Naive B cell (primary cell): Measurements from ENCODE around the gene NBEAL2. TPM values are rescaled to one million over a fixed set of nuclear protein-coding genes. Genes with fewer than 3 reads are reported as not detected.

ENCODE experiments used
- ATAC-seq, 2 donors: fragments of 150-1000 bp; cut with Tn5 transposase; 2 replicates each; pipeline ENCODE4 v1.10.0; 2021; ENCODE audit warnings: low read depth in 2 of 2, mild to moderate bottlenecking in 2 of 2, moderate library complexity in 2 of 2
- DNase-seq: peaks from one replicate; pipeline ENCODE4 v3.0.0; 2022
- H3K27ac Mint-ChIP-seq, 6 donors: one replicate each; pipeline ENCODE4 v1.8.0; 2020 to 2022; ENCODE audit warnings: mild to moderate bottlenecking in 6 of 6, mixed read lengths in 6 of 6, moderate library complexity in 5 of 6, inconsistent platforms in 2 of 6
- H3K27me3 Mint-ChIP-seq, 3 donors: one replicate each; pipeline ENCODE4 v1.8.0; 2021 to 2022; ENCODE audit warnings: mixed read lengths in 3 of 3, mild to moderate bottlenecking in 1 of 3
- H3K36me3 Mint-ChIP-seq, 2 donors: one replicate each; pipeline ENCODE4 v1.8.0; 2020 to 2022; ENCODE audit warnings: mixed read lengths in 2 of 2, inconsistent platforms in 1 of 2, mild to moderate bottlenecking in 1 of 2
- H3K4me1 Mint-ChIP-seq, 3 donors: one replicate each; pipeline ENCODE4 v1.8.0; 2020 to 2022; ENCODE audit warnings: mixed read lengths in 3 of 3, inconsistent platforms in 1 of 3, mild to moderate bottlenecking in 1 of 3, moderate library complexity in 1 of 3
- H3K4me3 Mint-ChIP-seq, 8 donors: one replicate each; pipeline ENCODE4 v1.8.0; 2020 to 2022; ENCODE audit warnings: mild to moderate bottlenecking in 8 of 8, mixed read lengths in 8 of 8, moderate library complexity in 8 of 8, inconsistent platforms in 2 of 8
- H3K9me3 Mint-ChIP-seq, 7 donors: one replicate each; pipeline ENCODE4 v1.8.0; 2020 to 2022; ENCODE audit warnings: mixed read lengths in 7 of 7, mild to moderate bottlenecking in 5 of 7, inconsistent platforms in 2 of 7, moderate library complexity in 1 of 7
- polyA plus RNA-seq, 6 donors: library from polyadenylated mRNA; unstranded; fragments of 300-500 nt; fragmentation: Illumina TruSeq; gene quantifications; one replicate each; pipeline ENCODE4 v1.2.3, GENCODE V29; 2021; ENCODE audit warnings: low read depth in 6 of 6

Gene NBEAL2
- polyA plus RNA-seq, 6 donors from 2014 or later, result 0.34 to 2.2 (median 1.5) TPM; not detected in 1

- Mint-ChIP-seq H3K4me3 (no peak overlapping the region), H3K4me1 (peaks cover 9 to 23% (median 9%) of the 10 kb centered on the region in 3 donors), H3K27ac (peak overlapping the region in 2 of 6 donors; percentile 5 to 68)
These were observed 17.4 kb downstream of the NBEAL2 start for GRCh38 chr3:46996689-46997452.

GRCh38 chr3:46997453-46998091 is 18.1 kb downstream of the NBEAL2 start:
- Mint-ChIP-seq H3K27ac (no peak overlapping the region), H3K27me3 (no peaks in the 10 kb centered on the region), H3K9me3 (no peaks in the 10 kb centered on the region), H3K4me1 (peaks cover 9 to 23% (median 9%) of the 10 kb centered on the region in 3 donors), H3K36me3 (no peaks in the 10 kb centered on the region), H3K4me3 (no peak overlapping the region)
- ATAC-seq (no peak), DNase-seq (no peak)

More at GRCh38 chr3:46996689-46997452, 17.4 kb downstream of the NBEAL2 start:
- H3K36me3 Mint-ChIP-seq, result no peaks in the 10 kb centered on the region
- ATAC-seq (no peak), DNase-seq (no peak)
- H3K27me3 Mint-ChIP-seq, result no peaks in the 10 kb centered on the region
- H3K9me3 Mint-ChIP-seq, result no peaks in the 10 kb centered on the region

- H3K27me3 Mint-ChIP-seq, result no peaks in the 10 kb centered on the region
- DNase-seq, result peak; percentile 64
- H3K36me3 Mint-ChIP-seq, result no peaks in the 10 kb centered on the region
- H3K9me3 Mint-ChIP-seq, result no peaks in the 10 kb centered on the region
- ATAC-seq, result peak; percentile 83 to 88
- no peak overlapping the region for H3K4me3 Mint-ChIP-seq
- peak overlapping the region in 2 of 6 donors; percentile 7 to 12 for H3K27ac Mint-ChIP-seq
- H3K4me1 Mint-ChIP-seq, result peaks cover 9 to 23% (median 9%) of the 10 kb centered on the region in 3 donors
These were observed 18.8 kb downstream of the NBEAL2 start for GRCh38 chr3:46998121-46998851.

GRCh38 chr3:46998852-46999515 is 19.5 kb downstream of the NBEAL2 start:
- Mint-ChIP-seq H3K27ac (peak overlapping the region in 1 of 6 donors; percentile 7), H3K9me3 (no peaks in the 10 kb centered on the region), H3K4me1 (peaks cover 9 to 23% (median 9%) of the 10 kb centered on the region in 3 donors), H3K36me3 (no peaks in the 10 kb centered on the region), H3K27me3 (no peaks in the 10 kb centered on the region), H3K4me3 (peak overlapping the region in 1 of 8 donors; percentile 26)
- DNase-seq (no peak), ATAC-seq (no peak)

- Mint-ChIP-seq H3K27me3 (no peaks in the 10 kb centered on the region), H3K27ac (peak overlapping the region in 1 of 6 donors; percentile 59), H3K9me3 (no peaks in the 10 kb centered on the region), H3K36me3 (no peaks in the 10 kb centered on the region), H3K4me1 (peaks cover 9 to 23% (median 9%) of the 10 kb centered on the region in 3 donors), H3K4me3 (no peak overlapping the region)
- DNase-seq (no peak), ATAC-seq (no peak)
These were observed 20.2 kb downstream of the NBEAL2 start for GRCh38 chr3:46999516-47000197.

- Mint-ChIP-seq H3K27ac (peak overlapping the region in 1 of 6 donors; percentile 59), H3K4me3 (peak overlapping the region in 1 of 8 donors; percentile 10), H3K9me3 (no peaks in the 10 kb centered on the region), H3K4me1 (peaks cover 9 to 23% (median 9%) of the 10 kb centered on the region in 3 donors), H3K36me3 (no peaks in the 10 kb centered on the region), H3K27me3 (no peaks in the 10 kb centered on the region)
- ATAC-seq (no peak), DNase-seq (no peak)
These were observed 20.8 kb downstream of the NBEAL2 start for GRCh38 chr3:47000198-47000815.

GRCh38 chr3:47000922-47001730 is 21.7 kb downstream of the NBEAL2 start:
- ATAC-seq (no peak), DNase-seq (no peak)
- H3K9me3 Mint-ChIP-seq, result no peaks in the 10 kb centered on the region
- H3K4me3 Mint-ChIP-seq, result no peak overlapping the region
- H3K27ac Mint-ChIP-seq, result peak overlapping the region in 1 of 6 donors; percentile 33
- no peaks in the 10 kb centered on the region for H3K27me3 Mint-ChIP-seq
- no peaks in the 10 kb centered on the region for H3K36me3 Mint-ChIP-seq
- H3K4me1 Mint-ChIP-seq, result peaks cover 9 to 23% (median 9%) of the 10 kb centered on the region in 3 donors

- Mint-ChIP-seq H3K27ac (peak overlapping the region in 1 of 6 donors; percentile 33), H3K27me3 (no peaks in the 10 kb centered on the region), H3K4me1 (peaks cover 7 to 21% (median 9%) of the 10 kb centered on the region in 3 donors), H3K9me3 (no peaks in the 10 kb centered on the region), H3K36me3 (no peaks in the 10 kb centered on the region), H3K4me3 (no peak overlapping the region)
- ATAC-seq, result no peak
- DNase-seq, result no peak
These were observed 22.3 kb downstream of the NBEAL2 start for GRCh38 chr3:47001731-47002170.

- ATAC-seq, result no peak
- no peaks in the 10 kb centered on the region for H3K9me3 Mint-ChIP-seq
- no peak overlapping the region for H3K27ac Mint-ChIP-seq
- H3K4me3 Mint-ChIP-seq, result no peak overlapping the region
- no peaks in the 10 kb centered on the region for H3K36me3 Mint-ChIP-seq
- H3K4me1 Mint-ChIP-seq, result peaks cover 4 to 14% (median 4%) of the 10 kb centered on the region in 3 donors
- H3K27me3 Mint-ChIP-seq, result no peaks in the 10 kb centered on the region
- no peak for DNase-seq
These were observed 22.9 kb downstream of the NBEAL2 start for GRCh38 chr3:47002171-47003055.

- no peaks in the 10 kb centered on the region for H3K9me3 Mint-ChIP-seq
- DNase-seq (no peak), ATAC-seq (no peak)
- H3K27ac Mint-ChIP-seq, result peak overlapping the region in 2 of 6 donors; percentile 56 to 75
- no peaks in the 10 kb centered on the region for H3K27me3 Mint-ChIP-seq
- H3K4me3 Mint-ChIP-seq, result peak overlapping the region in 1 of 8 donors; percentile 52
- no peaks in the 10 kb centered on the region for H3K36me3 Mint-ChIP-seq
- H3K4me1 Mint-ChIP-seq, result peaks cover 3 to 8% (median 4%) of the 10 kb centered on the region in 3 donors
These were observed 23.6 kb downstream of the NBEAL2 start for GRCh38 chr3:47003056-47003410.
